Right lobe of liver (tissue), 6 donors: Measurements from ENCODE around the gene TP53BP1. TPM values are rescaled to one million over a fixed set of nuclear protein-coding genes. Genes with fewer than 3 reads are reported as not detected.
"Not testable (repeated sequence)": the region's sequence is repeated elsewhere in the genome, so short reads cannot be mapped to it uniquely, and the experiment has no call there.

Source experiments
- ATAC-seq, 4 donors: fragments of 200-7000 bp; cut with Tn5 transposase; one replicate each; pipeline ENCODE4 v1.9.1; 2020; ENCODE audit warnings: mild to moderate bottlenecking in 4 of 4, moderate library complexity in 4 of 4
- DNase-seq, 3 donors: peaks; one replicate each; pipeline ENCODE4 v3.0.0-alpha.2; 2020
- H3K27ac ChIP-seq, 3 donors: fragments of 200-600 bp; one replicate each; pipeline ENCODE4 v1.8.0; 2022
- H3K27me3 ChIP-seq, 2 donors: fragments of 200-600 bp; one replicate each; pipeline ENCODE4 v1.8.0; 2022
- H3K36me3 ChIP-seq, 4 donors: fragments of 200-600 bp; sonication (generic) in 1 of 4; one replicate each; pipeline versions ENCODE4 v1.5.1 to v1.8.0; 2017 to 2022; ENCODE audit warnings: control low read depth in 1 of 4
- H3K4me1 ChIP-seq, 4 donors: fragments of 200-600 bp; sonication (generic) in 1 of 4; one replicate each; pipeline versions ENCODE4 v1.5.1 to v1.8.0; 2017 to 2022; ENCODE audit warnings: control low read depth in 1 of 4
- H3K4me3 ChIP-seq, 3 donors: fragments of 200-600 bp; one replicate each; pipeline ENCODE4 v1.8.0; 2022
- H3K9me3 ChIP-seq, 4 donors: fragments of 200-600 bp; sonication (generic) in 1 of 4; one replicate each; pipeline versions ENCODE4 v1.5.1 to v1.8.0; 2017 to 2022; ENCODE audit warnings: control low read depth in 1 of 4
- POLR2A ChIP-seq: fragments of 450-650 bp; IDR thresholded peaks from one replicate; pipeline ENCODE4 v1.6.1; 2017; ENCODE audit warnings: antibody characterized with exemption, mild to moderate bottlenecking
- WGBS: methylation state at CpG from one replicate; pipeline ENCODE4 v1.1.6; 2018; ENCODE audit warnings: low coverage, low lambda C conversion rate; ENCODE audit not compliant: insufficient coverage; ENCODE audit errors: missing lambda C conversion rate; 5-methylcytosine and 5-hydroxymethylcytosine counted together
- intact Hi-C, 2 donors: fragments of 100-400 bp; cut with DNase I; formaldehyde crosslinking; loops; one replicate each; pipeline versions ENCODE4 v1.11.2 to v1.14.1; 2022
- total RNA-seq, 6 experiments: library from RNA; depleted of rRNA in 2 of 6; stranded (reverse); fragments of >200 nt in 2 of 6; fragmentation: NEBNext Ultra II Directional in 3 of 6; extraction: Animal tissue kit (Norgen Biotek cat#: 25700) in 3 of 6; gene quantifications; one replicate each; pipeline versions ENCODE4 v1.1.0 to v1.2.4, GENCODE V29; 2016 to 2023
- TF ChIP-seq, protein P1 (sequence below), 4 donors: fragments of 200-600 bp in 3 of 4; fragments of 450-650 bp in 1 of 4; IDR thresholded peaks; one replicate each; pipeline versions ENCODE4 v1.5.1 to v1.8.0; 2016 to 2022; ENCODE audit warnings: antibody characterized with exemption in 4 of 4, mild to moderate bottlenecking in 2 of 4
- donor health status: DM: no; HTN: yes; CAD: no.
- donor health status: DM: no; HTN: no; CAD: no.
- donor health status: DM: no; HTN: no; CAD: no.
- donor health status: DM: no; HTN: yes; CAD: no.
- donor health status: DM: no; HTN: yes; CAD: no.

TP53BP1 gene
- total RNA-seq, 6 experiments from 2014 or later, result 4.9 to 12.2 (median 10.8) TPM

- no peaks in the 10 kb centered on the region for H3K27me3 ChIP-seq
- H3K36me3 ChIP-seq, result peaks cover 0 to 57% (median 16%) of the 10 kb centered on the region in 4 donors
- H3K4me1 ChIP-seq, result peaks cover 0 to 13% (median 3%) of the 10 kb centered on the region in 4 donors
- intact Hi-C loops, result no loop called here
- ATAC-seq (peak in 3 of 4 donors; percentile 21 to 79 (median 27)), DNase-seq (no peak)
- H3K27ac ChIP-seq, result no peak overlapping the region
- no peaks in the 10 kb centered on the region for H3K9me3 ChIP-seq
- WGBS, result 75% methylated on average over 2 of the region's 2 CpGs
- no peak overlapping the region for H3K4me3 ChIP-seq
- no peak for TF ChIP-seq POLR2A
- TF ChIP-seq, protein P1, sequence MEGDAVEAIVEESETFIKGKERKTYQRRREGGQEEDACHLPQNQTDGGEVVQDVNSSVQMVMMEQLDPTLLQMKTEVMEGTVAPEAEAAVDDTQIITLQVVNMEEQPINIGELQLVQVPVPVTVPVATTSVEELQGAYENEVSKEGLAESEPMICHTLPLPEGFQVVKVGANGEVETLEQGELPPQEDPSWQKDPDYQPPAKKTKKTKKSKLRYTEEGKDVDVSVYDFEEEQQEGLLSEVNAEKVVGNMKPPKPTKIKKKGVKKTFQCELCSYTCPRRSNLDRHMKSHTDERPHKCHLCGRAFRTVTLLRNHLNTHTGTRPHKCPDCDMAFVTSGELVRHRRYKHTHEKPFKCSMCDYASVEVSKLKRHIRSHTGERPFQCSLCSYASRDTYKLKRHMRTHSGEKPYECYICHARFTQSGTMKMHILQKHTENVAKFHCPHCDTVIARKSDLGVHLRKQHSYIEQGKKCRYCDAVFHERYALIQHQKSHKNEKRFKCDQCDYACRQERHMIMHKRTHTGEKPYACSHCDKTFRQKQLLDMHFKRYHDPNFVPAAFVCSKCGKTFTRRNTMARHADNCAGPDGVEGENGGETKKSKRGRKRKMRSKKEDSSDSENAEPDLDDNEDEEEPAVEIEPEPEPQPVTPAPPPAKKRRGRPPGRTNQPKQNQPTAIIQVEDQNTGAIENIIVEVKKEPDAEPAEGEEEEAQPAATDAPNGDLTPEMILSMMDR (IDR thresholded peaks at IDR 0.05), result no peak
Observed at GRCh38 chr15:43406808-43407207, 86.1 kb downstream of the TP53BP1 start.

DNA sequence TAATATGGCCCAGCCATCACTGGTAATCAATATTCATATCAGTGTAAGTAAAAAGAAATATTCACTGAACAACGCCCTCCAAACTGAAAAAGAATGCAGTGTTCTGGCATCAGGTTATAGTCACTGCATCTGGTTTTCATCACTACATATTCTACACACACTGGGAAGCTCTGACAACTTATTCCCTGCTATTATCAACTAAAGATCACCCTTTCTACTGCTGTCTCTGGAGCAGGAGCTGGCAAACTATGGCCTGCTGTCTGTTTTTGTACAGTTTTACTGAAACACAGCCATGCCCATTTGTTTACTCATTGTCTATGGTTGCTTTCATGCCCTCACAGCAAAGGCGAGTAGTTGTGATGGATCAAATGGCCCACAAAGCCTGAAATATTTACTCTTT is 86.8 kb downstream of the TP53BP1 start:
- ATAC-seq (no peak), DNase-seq (no peak)
- Histone ChIP-seq H3K36me3 (peaks cover 0 to 62% (median 16%) of the 10 kb centered on the region in 4 donors), H3K4me1 (peaks cover 0 to 13% (median 3%) of the 10 kb centered on the region in 4 donors), H3K4me3 (no peak overlapping the region), H3K9me3 (no peaks in the 10 kb centered on the region), H3K27me3 (no peaks in the 10 kb centered on the region), H3K27ac (no peak overlapping the region)
- no peak for TF ChIP-seq POLR2A
- TF ChIP-seq, protein P1 (IDR thresholded peaks at IDR 0.05), result no peak
- intact Hi-C loops, result no loop called here
- WGBS, result 46% methylated on average over 2 of the region's 2 CpGs

- ATAC-seq (no peak), DNase-seq (no peak)
- intact Hi-C loops, result no loop called here
- Histone ChIP-seq H3K9me3 (no peaks in the 10 kb centered on the region), H3K27me3 (no peaks in the 10 kb centered on the region), H3K36me3 (peaks cover 0 to 80% (median 23%) of the 10 kb centered on the region in 4 donors), H3K27ac (no peak overlapping the region), H3K4me3 (no peak overlapping the region), H3K4me1 (peaks cover 0 to 13% (median 3%) of the 10 kb centered on the region in 4 donors)
- TF ChIP-seq, protein P1 (IDR thresholded peaks at IDR 0.05), result no peak
- no peak for TF ChIP-seq POLR2A
- 79% methylated on average over 4 of the region's 5 CpGs for WGBS
Observed at GRCh38 chr15:43404130-43404529, 88.8 kb downstream of the TP53BP1 start.

DNA sequence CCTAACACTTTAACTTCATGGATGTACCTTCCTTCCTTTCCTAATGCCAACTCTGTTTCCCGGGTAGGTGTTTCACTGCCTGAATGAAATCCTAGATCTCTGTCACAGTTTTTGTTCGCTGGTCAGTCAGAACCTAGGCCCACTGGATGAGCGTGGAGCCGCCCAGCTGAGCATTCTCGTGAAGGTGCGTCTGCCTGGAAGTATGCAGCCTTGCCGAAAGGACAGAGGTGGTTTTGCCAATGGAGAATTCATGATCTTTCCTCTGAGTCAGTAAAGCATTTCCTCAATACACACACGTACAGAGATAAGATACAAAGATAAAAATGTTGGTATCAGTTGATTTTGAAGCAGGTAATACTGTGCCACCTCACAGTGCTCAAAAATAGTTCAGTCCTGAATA is 89.3 kb downstream of the TP53BP1 start:
- DNase-seq (no peak), ATAC-seq (no peak)
- Histone ChIP-seq H3K4me3 (no peak overlapping the region), H3K36me3 (peaks cover 0 to 85% (median 23%) of the 10 kb centered on the region in 4 donors), H3K4me1 (peaks cover 0 to 13% (median 3%) of the 10 kb centered on the region in 4 donors), H3K27ac (no peak overlapping the region), H3K27me3 (no peaks in the 10 kb centered on the region), H3K9me3 (no peaks in the 10 kb centered on the region)
- intact Hi-C loops, result no loop called here
- WGBS, result 73% methylated on average over 5 of the region's 8 CpGs
- TF ChIP-seq, protein P1 (IDR thresholded peaks at IDR 0.05), result no peak
- no peak for TF ChIP-seq POLR2A

- DNase-seq, result no peak
- Histone ChIP-seq H3K27me3 (no peaks in the 10 kb centered on the region), H3K27ac (no peak overlapping the region), H3K4me3 (no peak overlapping the region), H3K36me3 (peaks cover 0 to 87% (median 29%) of the 10 kb centered on the region in 4 donors), H3K9me3 (no peaks in the 10 kb centered on the region), H3K4me1 (peaks cover 0 to 13% (median 3%) of the 10 kb centered on the region in 4 donors)
- TF ChIP-seq POLR2A, result no peak
- TF ChIP-seq, protein P1 (IDR thresholded peaks at IDR 0.05), result no peak
- WGBS, result 100% methylated on average over 3 of the region's 3 CpGs
- ATAC-seq, result no peak
- intact Hi-C loops, result no loop called here
Observed at GRCh38 chr15:43402255-43402654, 90.7 kb downstream of the TP53BP1 start.

DNA sequence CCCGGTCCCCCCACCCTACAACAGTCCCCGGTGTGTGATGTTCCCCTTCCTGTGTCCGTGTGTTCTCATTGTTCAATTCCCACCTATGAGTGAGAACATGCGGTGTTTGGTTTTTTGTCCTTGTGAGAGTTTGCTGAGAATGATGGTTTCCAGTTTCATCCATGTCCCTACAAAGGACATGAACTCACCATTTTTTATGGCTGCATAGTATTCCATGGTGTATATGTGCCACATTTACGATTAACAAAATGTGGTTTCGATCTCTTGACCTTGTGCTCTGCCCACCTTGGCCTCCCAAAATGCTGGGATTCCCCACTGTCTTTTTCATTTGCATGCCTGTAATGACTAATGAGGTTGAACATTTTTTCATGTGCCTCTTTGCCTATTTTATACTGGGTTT is 99.4 kb downstream of the TP53BP1 start:
- ATAC-seq, H3K27me3 ChIP-seq, intact Hi-C loops, H3K9me3 ChIP-seq, H3K4me1 ChIP-seq, DNase-seq, H3K4me3 ChIP-seq, H3K27ac ChIP-seq: not testable (repeated sequence)
- WGBS, result 93% methylated on average over 5 of the region's 6 CpGs
- peaks cover 4 to 55% (median 23%) of the 10 kb centered on the region in 4 donors for H3K36me3 ChIP-seq
